Transverse colon (tissue), 4 donors: ENCODE results near the gene ZNF385B. TPM values are rescaled to one million over a fixed set of nuclear protein-coding genes. Genes with fewer than 3 reads are reported as not detected.

Experiments
- DNase-seq: peaks from one replicate; pipeline ENCODE4 v3.0.0-alpha.2; 2019
- H3K27ac ChIP-seq, 4 donors: fragments of 200-600 bp; sonication (generic); 2 replicates each; pipeline ENCODE4 v1.5.1; 2016 to 2018; ENCODE audit warnings: inconsistent platforms in 4 of 4
- H3K27me3 ChIP-seq: fragments of 200-600 bp; sonication (generic); 2 replicates; pipeline ENCODE4 v1.5.1; 2017; ENCODE audit warnings: inconsistent platforms
- H3K36me3 ChIP-seq, 4 donors: fragments of 200-600 bp; sonication (generic); 2 replicates each; pipeline ENCODE4 v1.5.1; 2017 to 2019; ENCODE audit warnings: inconsistent platforms in 4 of 4
- H3K4me1 ChIP-seq, 4 donors: fragments of 200-600 bp; sonication (generic); 2 replicates each; pipeline ENCODE4 v1.5.1; 2017 to 2020; ENCODE audit warnings: inconsistent platforms in 4 of 4
- H3K4me3 ChIP-seq, 4 donors: fragments of 200-600 bp; sonication (generic); 1 replicate in 1 of 4; 2 replicates in 3 of 4; pipeline versions ENCODE4 v1.5.1 to v1.6.1; 2017 to 2019; ENCODE audit warnings: inconsistent platforms in 4 of 4
- H3K9me3 ChIP-seq, 2 donors: fragments of 200-600 bp; sonication (generic); 2 replicates each; pipeline ENCODE4 v1.5.1; 2017 to 2019; ENCODE audit warnings: inconsistent platforms in 2 of 2
- EP300 ChIP-seq: sonication (generic); formaldehyde crosslinking; IDR thresholded peaks from one replicate; pipeline ENCODE4 v1.6.1; 2017; ENCODE audit warnings: antibody characterized with exemption, low read depth
- POLR2A ChIP-seq: fragments of 450-650 bp; IDR thresholded peaks from one replicate; pipeline ENCODE4 v1.6.1; 2016; ENCODE audit warnings: antibody characterized with exemption, mild to moderate bottlenecking, moderate library complexity
- POLR2AphosphoS5 ChIP-seq, 3 donors: sonication (generic); formaldehyde crosslinking; IDR thresholded peaks; one replicate each; pipeline ENCODE4 v1.6.1; 2016; ENCODE audit warnings: antibody characterized with exemption in 3 of 3
- WGBS, 2 donors: methylation state at CpG; one replicate each; pipeline ENCODE4 v1.1.5; 2018; ENCODE audit warnings: low coverage in 1 of 2; 5-methylcytosine and 5-hydroxymethylcytosine counted together
- in situ Hi-C, 4 donors: fragments of 200-750 bp; cut with MboI; loops; one replicate each; pipeline versions ENCODE4 v1.15.0 to v1.15.1; 2017; ENCODE audit warnings: low sequenced_read_pairs in 3 of 4, low pct_ligation_motif_present in 1 of 4, low pct_unique_long_range_greater_than_20kb in 1 of 4
- intact Hi-C: fragments of 100-400 bp; cut with DNase I; formaldehyde crosslinking; loops from one replicate; pipeline ENCODE4 v1.15.1; 2023; ENCODE audit warnings: low total_unique reads
- total RNA-seq, 4 donors: library from RNA; depleted of rRNA; stranded (reverse); fragments of >200 nt; gene quantifications; one replicate each; pipeline ENCODE4 v1.1.0, GENCODE V29; 2016
- TF ChIP-seq, protein P1 (sequence below), 5 experiments: fragments of 200-600 bp in 3 of 5; fragments of 450-650 bp in 2 of 5; sonication (generic) in 3 of 5; IDR thresholded peaks; 1 replicate in 2 of 5; 2 replicates in 3 of 5; pipeline ENCODE4 v1.5.1; 2016 to 2017; ENCODE audit warnings: antibody characterized with exemption in 5 of 5, inconsistent platforms in 3 of 5, mild to moderate bottlenecking in 2 of 5, moderate library complexity in 1 of 5

Gene ZNF385B
- total RNA-seq, 4 donors from 2014 or later = 1.2 to 6.0 (median 2.4) TPM

DNA sequence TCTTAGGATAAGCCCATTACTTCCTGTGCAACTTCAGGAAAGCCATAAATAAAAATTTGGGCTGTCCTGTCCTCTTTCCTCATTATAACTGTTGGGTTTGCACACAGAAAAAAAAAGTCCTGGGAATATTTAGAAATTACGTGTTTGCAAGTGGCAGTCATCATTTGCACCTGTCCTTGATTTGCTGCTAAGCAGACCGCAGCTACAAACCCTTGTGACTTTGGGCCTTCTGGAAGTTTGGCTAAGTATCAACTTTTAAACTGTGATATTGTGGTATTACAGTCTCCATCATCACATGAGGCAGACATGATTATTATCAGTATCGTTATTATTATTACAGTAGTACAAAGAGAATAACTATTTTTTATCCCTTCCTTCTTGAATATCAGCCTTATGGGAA is 336.1 kb downstream of the ZNF385B start:
- Histone ChIP-seq H3K4me3 (no peak overlapping the region), H3K9me3 (no peaks in the 10 kb centered on the region), H3K27ac (no peak overlapping the region), H3K4me1 (no peaks in the 10 kb centered on the region), H3K36me3 (no peaks in the 10 kb centered on the region), H3K27me3 (no peaks in the 10 kb centered on the region)
- TF ChIP-seq, protein P1, sequence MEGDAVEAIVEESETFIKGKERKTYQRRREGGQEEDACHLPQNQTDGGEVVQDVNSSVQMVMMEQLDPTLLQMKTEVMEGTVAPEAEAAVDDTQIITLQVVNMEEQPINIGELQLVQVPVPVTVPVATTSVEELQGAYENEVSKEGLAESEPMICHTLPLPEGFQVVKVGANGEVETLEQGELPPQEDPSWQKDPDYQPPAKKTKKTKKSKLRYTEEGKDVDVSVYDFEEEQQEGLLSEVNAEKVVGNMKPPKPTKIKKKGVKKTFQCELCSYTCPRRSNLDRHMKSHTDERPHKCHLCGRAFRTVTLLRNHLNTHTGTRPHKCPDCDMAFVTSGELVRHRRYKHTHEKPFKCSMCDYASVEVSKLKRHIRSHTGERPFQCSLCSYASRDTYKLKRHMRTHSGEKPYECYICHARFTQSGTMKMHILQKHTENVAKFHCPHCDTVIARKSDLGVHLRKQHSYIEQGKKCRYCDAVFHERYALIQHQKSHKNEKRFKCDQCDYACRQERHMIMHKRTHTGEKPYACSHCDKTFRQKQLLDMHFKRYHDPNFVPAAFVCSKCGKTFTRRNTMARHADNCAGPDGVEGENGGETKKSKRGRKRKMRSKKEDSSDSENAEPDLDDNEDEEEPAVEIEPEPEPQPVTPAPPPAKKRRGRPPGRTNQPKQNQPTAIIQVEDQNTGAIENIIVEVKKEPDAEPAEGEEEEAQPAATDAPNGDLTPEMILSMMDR (IDR thresholded peaks at IDR 0.05) = no peak
- no peak for TF ChIP-seq POLR2AphosphoS5 (IDR thresholded peaks at IDR 0.05)
- no peak for DNase-seq
- intact Hi-C loops (no loop called here), in situ Hi-C loops (no loop called here)
- 84 to 91% methylated on average over 3 of the region's 3 CpGs for WGBS, 2 donors

DNA sequence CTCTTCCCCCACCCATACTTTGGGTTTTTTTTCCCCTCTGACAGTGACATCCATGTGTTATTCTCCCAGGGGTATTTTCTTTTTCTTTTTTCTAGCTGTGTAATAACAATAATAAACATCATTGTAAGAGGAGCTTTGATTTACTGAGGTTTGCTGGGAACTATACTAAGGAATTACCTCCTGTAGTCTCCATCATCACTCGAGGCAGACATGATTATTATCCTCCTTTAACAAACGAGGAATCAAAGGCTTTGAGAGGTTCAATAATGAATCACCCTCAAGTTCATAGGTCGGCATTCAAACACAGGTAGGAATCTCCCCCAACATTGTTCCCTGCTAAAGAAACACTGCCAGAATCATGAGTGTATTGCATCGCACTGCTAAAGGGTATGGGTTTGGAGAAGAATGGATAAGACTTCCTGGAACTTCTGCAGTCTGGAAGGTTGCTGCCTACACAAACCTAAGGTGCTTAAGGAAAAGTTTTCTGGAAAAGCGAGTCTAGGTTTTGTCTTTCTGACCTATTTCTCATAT is 336.5 kb downstream of the ZNF385B start:
- DNase-seq = no peak
- Histone ChIP-seq H3K4me1 (no peaks in the 10 kb centered on the region), H3K9me3 (no peaks in the 10 kb centered on the region), H3K27ac (no peak overlapping the region), H3K27me3 (no peaks in the 10 kb centered on the region), H3K36me3 (no peaks in the 10 kb centered on the region), H3K4me3 (no peak overlapping the region)
- WGBS, 2 donors = 63 to 100% methylated on average over 2 to 5 of the region's 5 CpGs
- TF ChIP-seq POLR2AphosphoS5 (IDR thresholded peaks at IDR 0.05) = no peak
- TF ChIP-seq, protein P1 (IDR thresholded peaks at IDR 0.05) = no peak
- no peak for TF ChIP-seq EP300
- no peak for TF ChIP-seq POLR2A
- intact Hi-C loops (no loop called here), in situ Hi-C loops (no loop called here)

DNA sequence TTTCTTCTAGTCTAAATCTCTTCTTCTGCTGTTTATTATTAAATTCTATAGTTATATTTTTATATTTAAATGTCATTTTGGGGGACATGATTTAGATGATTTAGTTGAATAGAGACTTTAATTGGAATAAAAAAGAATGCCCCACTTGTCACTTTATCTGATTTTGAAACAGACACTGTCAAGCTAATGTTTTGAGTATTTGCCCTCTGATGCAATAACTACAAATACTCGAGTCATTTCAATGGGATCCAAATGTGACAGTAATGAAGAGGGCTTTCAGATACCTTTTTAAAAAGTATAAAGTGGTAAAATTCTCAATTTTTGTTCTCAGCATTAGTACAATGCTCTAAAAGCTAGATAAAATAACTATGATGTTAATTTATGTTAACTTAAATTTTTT is 339.5 kb downstream of the ZNF385B start:
- DNase-seq = no peak
- Histone ChIP-seq H3K4me3 (no peak overlapping the region), H3K4me1 (no peaks in the 10 kb centered on the region), H3K27me3 (no peaks in the 10 kb centered on the region), H3K9me3 (no peaks in the 10 kb centered on the region), H3K36me3 (no peaks in the 10 kb centered on the region), H3K27ac (no peak overlapping the region)
- 48 to 82% methylated on average over 1 of the region's 1 CpG for WGBS, 2 donors
- TF ChIP-seq POLR2AphosphoS5 (IDR thresholded peaks at IDR 0.05) (no peak), POLR2A (no peak), EP300 (no peak)
- TF ChIP-seq, protein P1 (IDR thresholded peaks at IDR 0.05) = no peak
- in situ Hi-C loops = no loop called here
- intact Hi-C loops = no loop called here

DNA sequence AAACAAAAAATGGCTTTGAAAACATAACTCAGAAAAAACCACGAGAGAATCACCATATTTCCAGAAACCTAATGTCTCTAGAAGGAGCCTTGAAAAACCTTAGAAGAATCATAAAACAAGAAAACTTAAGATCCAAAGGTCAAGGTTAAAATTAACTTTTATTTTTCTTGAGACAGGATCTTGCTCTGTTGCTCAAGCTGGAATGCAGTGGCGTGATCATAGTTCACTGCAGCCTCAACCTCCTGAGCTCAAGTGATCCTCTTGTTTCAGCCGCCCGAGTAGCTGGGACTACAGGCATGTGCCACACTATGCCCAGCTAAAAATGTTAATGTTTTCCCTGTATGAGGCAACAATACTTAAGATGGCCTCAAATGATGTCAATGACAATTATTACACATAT is 342.6 kb downstream of the ZNF385B start:
- H3K4me3 ChIP-seq = no peak overlapping the region
- H3K9me3 ChIP-seq = no peaks in the 10 kb centered on the region

More for the DNA sequence above, 342.6 kb downstream of the ZNF385B start:
- TF ChIP-seq EP300 (no peak), POLR2A (no peak), POLR2AphosphoS5 (IDR thresholded peaks at IDR 0.05) (no peak)
- TF ChIP-seq, protein P1 (IDR thresholded peaks at IDR 0.05) = no peak
- Histone ChIP-seq H3K4me1 (no peaks in the 10 kb centered on the region), H3K27me3 (no peaks in the 10 kb centered on the region), H3K27ac (no peak overlapping the region), H3K36me3 (no peaks in the 10 kb centered on the region)
- WGBS, 2 donors = 80 to 86% methylated on average over 1 to 4 of the region's 4 CpGs
- no peak for DNase-seq
- intact Hi-C loops = no loop called here
- in situ Hi-C loops = no loop called here
